GM06990 (cell line): Measurements from ENCODE around the gene FUT1.
"Not testable (repeated sequence)": the region's sequence is repeated elsewhere in the genome, so short reads cannot be mapped to it uniquely, and the experiment has no call there.

Source experiments
- DNase-seq: peaks from one replicate; pipeline ENCODE4 v3.0.0-alpha.2; 2011; ENCODE audit not compliant: insufficient read length; ENCODE audit errors: extremely low read depth
- H3K27me3 ChIP-seq: replicated peaks from 2 replicates; pipeline ENCODE4 v1.6.0; 2011; ENCODE audit warnings: low read length; ENCODE audit not compliant: control insufficient read depth, insufficient read depth
- H3K36me3 ChIP-seq: 2 replicates; pipeline ENCODE4 v1.5.1; 2011; ENCODE audit warnings: low read length; ENCODE audit not compliant: control insufficient read depth, insufficient read depth
- H3K4me3 ChIP-seq: replicated peaks from 2 replicates; pipeline ENCODE4 v1.5.1; 2011; ENCODE audit warnings: low read depth, mild to moderate bottlenecking, control low read depth, low read length
- TF ChIP-seq, protein P1 (sequence below): IDR thresholded peaks from 2 replicates; pipeline ENCODE4 v1.5.1; 2011; ENCODE audit warnings: low read length, control low read depth, mild to moderate bottlenecking, inconsistent platforms; ENCODE audit not compliant: insufficient read depth, poor library complexity, severe bottlenecking

Gene FUT1

DNA sequence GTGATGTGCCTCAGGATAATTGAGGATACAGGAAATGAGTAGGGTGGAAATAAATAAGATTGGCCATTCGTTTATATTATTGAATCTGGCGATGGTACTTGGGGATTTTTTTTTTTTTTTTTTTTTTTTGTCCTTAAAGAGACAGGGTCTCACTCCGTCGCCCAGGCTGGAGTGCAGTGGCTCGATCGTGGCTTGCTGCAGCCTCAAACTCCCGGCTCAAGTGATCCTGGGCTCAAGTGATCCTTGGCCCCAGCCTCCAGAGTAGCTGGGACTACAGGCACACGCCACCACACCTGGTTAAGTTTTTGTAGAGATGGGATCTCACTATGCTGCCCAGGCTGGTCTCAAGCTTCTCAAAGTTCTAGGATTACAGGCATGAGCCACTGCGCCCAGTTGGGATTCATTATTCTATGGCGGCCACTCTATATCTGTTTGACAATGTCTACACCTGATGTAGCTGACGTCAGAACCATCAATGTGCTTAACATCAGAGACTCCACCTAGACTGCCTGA lies 30.2 kb downstream of the FUT1 start:
- no peak for DNase-seq
- no peaks in the 10 kb centered on the region for H3K36me3 ChIP-seq
- H3K27me3 ChIP-seq, result no peaks in the 10 kb centered on the region
- no peak overlapping the region for H3K4me3 ChIP-seq
- TF ChIP-seq, protein P1, sequence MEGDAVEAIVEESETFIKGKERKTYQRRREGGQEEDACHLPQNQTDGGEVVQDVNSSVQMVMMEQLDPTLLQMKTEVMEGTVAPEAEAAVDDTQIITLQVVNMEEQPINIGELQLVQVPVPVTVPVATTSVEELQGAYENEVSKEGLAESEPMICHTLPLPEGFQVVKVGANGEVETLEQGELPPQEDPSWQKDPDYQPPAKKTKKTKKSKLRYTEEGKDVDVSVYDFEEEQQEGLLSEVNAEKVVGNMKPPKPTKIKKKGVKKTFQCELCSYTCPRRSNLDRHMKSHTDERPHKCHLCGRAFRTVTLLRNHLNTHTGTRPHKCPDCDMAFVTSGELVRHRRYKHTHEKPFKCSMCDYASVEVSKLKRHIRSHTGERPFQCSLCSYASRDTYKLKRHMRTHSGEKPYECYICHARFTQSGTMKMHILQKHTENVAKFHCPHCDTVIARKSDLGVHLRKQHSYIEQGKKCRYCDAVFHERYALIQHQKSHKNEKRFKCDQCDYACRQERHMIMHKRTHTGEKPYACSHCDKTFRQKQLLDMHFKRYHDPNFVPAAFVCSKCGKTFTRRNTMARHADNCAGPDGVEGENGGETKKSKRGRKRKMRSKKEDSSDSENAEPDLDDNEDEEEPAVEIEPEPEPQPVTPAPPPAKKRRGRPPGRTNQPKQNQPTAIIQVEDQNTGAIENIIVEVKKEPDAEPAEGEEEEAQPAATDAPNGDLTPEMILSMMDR, result no peak

DNA sequence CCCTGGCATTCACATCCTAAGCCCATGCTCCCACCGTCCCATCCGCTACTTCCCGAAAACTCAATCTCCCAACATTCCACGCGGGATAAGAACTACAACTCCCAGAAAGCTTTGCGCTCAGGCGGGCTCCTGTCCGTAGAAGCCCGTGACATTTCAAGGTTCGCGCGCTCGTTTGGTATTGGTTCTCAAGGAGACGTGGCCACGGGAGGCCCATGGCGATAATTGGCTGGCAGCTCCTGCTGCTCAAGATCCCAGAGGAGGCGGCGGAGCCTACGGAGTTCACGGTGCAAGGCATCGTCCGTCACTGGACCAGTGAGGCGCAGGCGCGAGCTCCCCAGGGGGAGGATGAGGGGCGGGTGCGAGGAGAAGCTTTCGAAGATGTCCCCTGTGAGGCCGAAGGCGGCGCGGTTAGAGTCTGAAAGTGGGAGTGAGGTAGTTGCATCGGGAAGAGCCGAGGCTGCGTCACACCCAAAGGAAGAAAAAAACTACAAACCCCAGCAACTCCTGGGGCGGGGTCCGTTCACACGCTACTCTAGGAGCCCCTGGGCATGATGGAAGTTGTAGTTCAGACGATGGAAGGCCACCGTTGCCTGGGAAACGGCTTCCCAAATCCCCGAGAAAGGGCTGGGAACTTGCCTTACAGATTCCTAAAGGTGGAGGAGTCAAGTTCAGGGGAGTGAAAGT lies 31.7 kb downstream of the FUT1 start:
- DNase-seq, result peak; percentile 93
- H3K27me3 ChIP-seq, result no peaks in the 10 kb centered on the region
- TF ChIP-seq, protein P1, result no peak
- H3K4me3 ChIP-seq, result peak overlapping the region; percentile 65
- no peaks in the 10 kb centered on the region for H3K36me3 ChIP-seq

DNA sequence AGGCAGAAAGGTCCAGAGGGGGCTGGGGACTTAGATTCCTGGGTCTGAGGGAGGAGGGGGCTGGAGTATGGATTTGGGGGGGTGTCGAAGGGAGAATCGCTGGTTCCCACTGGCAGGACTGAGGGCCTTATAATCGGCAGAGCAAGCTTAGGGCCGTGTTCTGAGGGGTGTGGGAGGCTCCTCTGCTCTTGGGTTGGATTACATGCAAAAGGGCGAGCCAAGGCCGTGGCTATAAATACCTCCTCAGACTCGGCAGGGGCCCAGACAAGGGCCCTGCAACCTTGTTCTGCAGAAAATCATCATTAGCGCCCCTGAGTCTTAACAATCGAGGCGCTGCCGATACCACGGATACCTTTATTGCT lies 32.2 kb downstream of the FUT1 start:
- peak overlapping the region; percentile 65 for H3K4me3 ChIP-seq
- no peaks in the 10 kb centered on the region for H3K27me3 ChIP-seq
- TF ChIP-seq, protein P1, result no peak
- H3K36me3 ChIP-seq, result no peaks in the 10 kb centered on the region
- no peak for DNase-seq

DNA sequence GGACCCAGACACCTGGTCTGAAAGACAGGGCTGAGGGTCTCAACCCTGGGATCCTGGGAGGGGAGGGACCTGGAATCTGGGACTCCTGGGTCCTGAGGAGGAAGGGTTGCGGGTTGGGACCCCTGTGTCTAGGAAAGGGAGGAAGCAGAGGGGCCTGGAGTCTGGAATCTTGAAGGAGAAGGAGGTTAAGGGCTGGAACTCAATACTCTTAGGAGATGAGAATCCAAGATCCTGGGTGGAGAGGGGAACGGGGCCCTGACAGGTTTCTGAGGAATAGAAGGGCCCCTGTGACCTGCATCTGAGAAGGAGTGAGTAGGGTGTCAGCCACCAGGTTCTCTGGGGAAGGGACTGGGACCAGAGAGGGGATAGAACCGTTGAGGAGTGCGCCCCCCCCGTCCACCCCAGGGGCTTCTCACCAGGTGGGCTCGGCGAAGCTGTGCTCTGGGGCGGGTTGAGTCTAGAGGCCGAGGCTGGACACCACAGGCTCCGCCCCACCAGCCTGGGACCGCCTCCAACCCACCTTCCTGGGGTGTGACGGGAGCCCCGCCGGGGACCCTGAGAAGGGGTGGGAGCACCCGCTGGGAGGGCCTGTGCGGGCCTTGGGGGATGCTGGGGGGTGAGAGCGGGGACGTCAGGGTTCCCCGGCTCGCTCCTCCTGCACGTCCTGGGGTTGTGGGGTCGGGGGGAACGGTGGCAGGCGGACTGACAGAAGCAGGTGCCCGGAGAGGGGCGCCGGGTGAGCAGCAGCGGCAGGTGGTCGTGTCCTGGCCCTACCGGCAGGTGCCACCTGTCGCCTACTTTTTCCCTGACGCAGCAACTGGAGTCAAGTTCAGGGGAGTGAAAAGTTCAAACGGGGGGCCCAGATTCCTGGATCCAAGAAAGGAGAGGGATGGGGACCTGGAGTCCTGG lies 32.9 kb downstream of the FUT1 start, which contains the start of gene MAMSTR:
MAMSTR (minus strand) TSS at position 463 of the 909 bp plus-strand sequence. CDS start 694 bp downstream, outside the sequence.
- TF ChIP-seq, protein P1, result no peak

DNA sequence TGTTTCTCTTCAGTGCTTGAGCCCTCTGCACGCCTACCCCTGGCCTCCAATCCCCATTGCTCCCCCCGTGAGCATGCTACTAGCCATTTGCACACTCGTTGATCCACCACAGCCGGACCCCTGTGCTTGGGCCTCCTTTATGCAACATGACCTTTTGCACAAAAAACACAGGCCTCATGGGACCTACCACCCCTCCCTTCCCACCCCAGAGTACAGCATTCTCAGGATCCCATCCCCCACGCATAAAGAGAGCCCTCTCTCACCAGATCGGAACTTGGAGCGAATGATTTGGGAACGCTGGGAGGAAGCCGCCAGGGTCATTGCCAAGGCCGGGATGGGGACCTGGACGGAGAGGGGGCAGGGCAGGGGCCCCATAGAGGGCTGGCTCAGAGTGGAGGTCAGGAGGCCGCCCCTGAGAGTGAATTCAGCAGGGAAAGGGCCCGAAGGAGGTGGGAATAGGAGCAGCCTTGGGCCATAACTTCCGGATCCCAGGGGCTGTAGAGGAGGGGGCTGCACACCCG lies 33.7 kb downstream of the FUT1 start:
- H3K4me3 ChIP-seq, result no peak overlapping the region
- no peaks in the 10 kb centered on the region for H3K36me3 ChIP-seq

More for the DNA sequence above, 32.9 kb downstream of the FUT1 start, which contains the start of gene MAMSTR:
- Histone ChIP-seq H3K27me3 (no peaks in the 10 kb centered on the region), H3K4me3 (peak within 1 kb of the TSS; percentile 65), H3K36me3 (no peaks in the 10 kb centered on the region)
- no peak for DNase-seq

DNA sequence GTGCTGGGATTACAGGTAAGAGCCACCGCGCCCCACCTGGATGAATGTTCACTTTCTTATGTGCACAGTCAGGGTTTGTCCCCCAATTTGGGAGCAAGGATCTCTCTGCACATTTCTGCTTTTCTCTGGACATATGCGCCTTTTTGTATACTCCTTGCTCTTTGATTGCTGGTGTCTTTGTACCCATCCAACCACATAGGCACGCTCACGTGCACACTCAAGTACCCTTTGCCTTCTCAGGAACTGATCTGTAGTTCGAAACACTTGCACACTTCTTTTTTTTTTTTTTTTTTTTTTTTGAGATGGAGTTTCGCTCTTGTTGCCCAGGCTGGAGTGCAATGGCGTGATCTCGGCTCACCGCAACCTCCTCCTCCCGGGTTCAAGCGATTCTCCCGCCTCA lies 34.3 kb downstream of the FUT1 start:
- H3K27me3 ChIP-seq, H3K4me3 ChIP-seq, DNase-seq, H3K36me3 ChIP-seq: not testable (repeated sequence)

More for the DNA sequence above, 33.7 kb downstream of the FUT1 start:
- TF ChIP-seq, protein P1, result no peak
- DNase-seq, result no peak
- H3K27me3 ChIP-seq, result no peaks in the 10 kb centered on the region
